SK-N-MC (cell line): ENCODE results near the gene PYGL.

Source experiments
- EZH2 ChIP-seq: fragments of 200-600 bp; sonication (generic); IDR thresholded peaks from one replicate; pipeline ENCODE4 v1.6.1; 2017; ENCODE audit warnings: antibody characterized with exemption
- POLR2AphosphoS5 ChIP-seq: IDR thresholded peaks from 2 replicates; pipeline ENCODE4 v1.6.1; 2012; ENCODE audit warnings: mild to moderate bottlenecking, low read depth, low read length, borderline replicate concordance

DNA sequence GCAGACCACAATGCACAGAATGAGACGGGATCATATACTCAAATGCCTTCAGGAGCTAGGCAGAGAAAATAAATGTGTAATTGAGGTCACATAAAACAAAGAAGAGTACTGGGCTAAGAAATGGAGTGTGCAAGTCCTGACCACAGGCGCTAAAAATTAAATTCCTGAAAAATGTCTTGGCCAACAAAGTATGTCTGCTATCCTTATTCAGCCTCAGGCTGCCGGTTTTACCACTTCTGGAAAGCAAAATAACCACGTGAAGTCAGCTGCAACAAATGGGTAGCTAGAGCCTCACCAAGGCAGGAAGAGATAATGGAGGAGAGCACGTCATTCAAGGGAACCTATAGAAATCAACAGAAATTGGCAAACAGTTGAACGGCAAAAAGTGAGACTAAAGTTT, 3.1 kb downstream of the PYGL start:
- TF ChIP-seq POLR2AphosphoS5, result no peak
- no peak for TF ChIP-seq EZH2
